IMR-90 (cell line): ENCODE measurements around the gene C3. TPM values are rescaled to one million over a fixed set of nuclear protein-coding genes. Genes with fewer than 3 reads are reported as not detected.

ENCODE experiments used
- ATAC-seq: fragments of 200-7000 bp; cut with Tn5 transposase; 2 replicates; pipeline ENCODE4 v1.9.1; 2020; ENCODE audit warnings: low read depth, mild to moderate bottlenecking, moderate library complexity
- BruUV-seq: library from RNA; stranded (reverse); fragments of 400-500 nt; replicated peaks from 2 replicates; lab custom pipeline; 2021; lab: Mats Ljungman, UMichigan
- CTCF ChIA-PET: fragments of 300-600 bp; formaldehyde crosslinking; extraction: SDS; loops from one replicate; lab custom pipeline; 2021; ENCODE audit warnings: antibody characterized with exemption; lab: Yijun Ruan, JAX
- POLR2A ChIA-PET: fragments of 300-600 bp; sonication (Branson Sonifier 250); formaldehyde crosslinking; loops from one replicate; lab custom pipeline; 2022; ENCODE audit warnings: antibody characterized with exemption; ENCODE audit not compliant: unreplicated experiment; lab: Charles Lee
- DNase-seq: peaks from one replicate; pipeline ENCODE4 v3.0.0; 2013
- H2AFZ ChIP-seq: replicated peaks from 2 replicates; pipeline ENCODE3; 2013; ENCODE audit warnings: low read length, mild to moderate bottlenecking; ENCODE audit not compliant: poor library complexity
- H2AK5ac ChIP-seq: 2 replicates; pipeline ENCODE4 v1.6.1; 2013; ENCODE audit warnings: low read depth, low read length, inconsistent platforms
- H2AK9ac ChIP-seq: replicated peaks from 2 replicates; pipeline ENCODE3; 2013; ENCODE audit warnings: mild to moderate bottlenecking, low read depth, low read length, moderate library complexity; ENCODE audit not compliant: poor library complexity
- H2BK120ac ChIP-seq: 2 replicates; pipeline ENCODE4 v1.6.1; 2013; ENCODE audit warnings: low read depth, low read length, inconsistent platforms
- H2BK15ac ChIP-seq: 3 replicates; pipeline ENCODE4 v1.6.1; 2013; ENCODE audit warnings: low read depth, low read length, inconsistent platforms
- H2BK20ac ChIP-seq: 2 replicates; pipeline ENCODE4 v1.6.1; 2013; ENCODE audit warnings: low read depth, mild to moderate bottlenecking, inconsistent platforms, low read length, moderate library complexity
- H2BK5ac ChIP-seq: 2 replicates; pipeline ENCODE4 v1.6.1; 2013; ENCODE audit warnings: mild to moderate bottlenecking, low read depth, low read length, inconsistent platforms; ENCODE audit not compliant: poor library complexity, severe bottlenecking
- H3K14ac ChIP-seq: replicated peaks from 2 replicates; pipeline ENCODE4 v1.6.1; 2013; ENCODE audit warnings: low read depth, low read length, inconsistent platforms
- H3K18ac ChIP-seq: 2 replicates; pipeline ENCODE4 v1.6.1; 2013; ENCODE audit warnings: low read depth, low read length, control low read depth
- H3K23ac ChIP-seq: 2 replicates; pipeline ENCODE4 v1.6.1; 2013; ENCODE audit warnings: low read depth, low read length, inconsistent platforms
- H3K27ac ChIP-seq: 2 replicates; pipeline ENCODE4 v1.5.1; 2013; ENCODE audit warnings: mild to moderate bottlenecking, control low read depth, low read length; ENCODE audit not compliant: insufficient read depth
- H3K27me3 ChIP-seq: 2 replicates; pipeline ENCODE4 v1.6.1; 2013; ENCODE audit warnings: low read length; ENCODE audit not compliant: control insufficient read depth, insufficient read depth
- H3K36me3 ChIP-seq: 2 replicates; pipeline ENCODE4 v1.6.1; 2013; ENCODE audit warnings: low read length, mixed read lengths; ENCODE audit not compliant: control insufficient read depth, insufficient read depth
- H3K4ac ChIP-seq: 2 replicates; pipeline ENCODE4 v1.6.1; 2013; ENCODE audit warnings: low read depth, low read length, inconsistent platforms
- H3K4me1 ChIP-seq: 2 replicates; pipeline ENCODE4 v1.6.1; 2013; ENCODE audit warnings: low read length, mixed read lengths; ENCODE audit not compliant: control insufficient read depth, insufficient read depth
- H3K4me2 ChIP-seq: 2 replicates; pipeline ENCODE4 v1.6.1; 2013; ENCODE audit warnings: low read depth, mild to moderate bottlenecking, control low read depth, low read length, moderate library complexity
- H3K4me3 ChIP-seq: 2 replicates; pipeline ENCODE4 v1.5.1; 2013; ENCODE audit warnings: low read depth, mild to moderate bottlenecking, control low read depth, low read length, moderate library complexity; ENCODE audit not compliant: insufficient read depth
- H3K56ac ChIP-seq: 2 replicates; pipeline ENCODE4 v1.6.1; 2013; ENCODE audit warnings: low read length, inconsistent platforms; ENCODE audit not compliant: insufficient read depth; ENCODE audit errors: extremely low read depth
- H3K79me1 ChIP-seq, 2 experiments: 2 replicates each; pipeline ENCODE4 v1.6.1; 2013; ENCODE audit warnings: low read length in 2 of 2, inconsistent platforms in 1 of 2, low read depth in 1 of 2
- H3K9ac ChIP-seq: 2 replicates; pipeline ENCODE4 v1.6.1; 2013; ENCODE audit warnings: low read depth, low read length, control low read depth
- H3K9me1 ChIP-seq: 2 replicates; pipeline ENCODE4 v1.6.1; 2013; ENCODE audit warnings: low read length, inconsistent platforms; ENCODE audit not compliant: insufficient read depth
- H3K9me3 ChIP-seq: 2 replicates; pipeline ENCODE4 v1.6.1; 2013; ENCODE audit warnings: low read length; ENCODE audit not compliant: control insufficient read depth, insufficient read depth
- H4K20me1 ChIP-seq: 2 replicates; pipeline ENCODE4 v1.6.1; 2013; ENCODE audit warnings: low read length, inconsistent platforms; ENCODE audit not compliant: insufficient read depth
- H4K5ac ChIP-seq: 2 replicates; pipeline ENCODE4 v1.6.1; 2013; ENCODE audit warnings: mild to moderate bottlenecking, low read depth, low read length, control low read depth
- H4K8ac ChIP-seq, 2 experiments: 2 replicates each; pipeline ENCODE4 v1.6.1; 2013; ENCODE audit warnings: low read depth in 2 of 2, low read length in 2 of 2, control low read depth in 1 of 2, inconsistent platforms in 1 of 2
- H4K91ac ChIP-seq: 2 replicates; pipeline ENCODE4 v1.6.1; 2013; ENCODE audit warnings: low read depth, low read length, inconsistent platforms; ENCODE audit not compliant: insufficient read depth
- BHLHE40 ChIP-seq: fragments of 150-350 bp; IDR thresholded peaks from 2 replicates; pipeline ENCODE4 v1.6.1; 2016; ENCODE audit warnings: mild to moderate bottlenecking, low read depth, low read length
- CEBPB ChIP-seq: IDR thresholded peaks from 2 replicates; pipeline ENCODE4 v1.6.1; 2012; ENCODE audit warnings: low read depth, low read length, improper control_type of control experiment
- CHD1 ChIP-seq: IDR thresholded peaks from 2 replicates; pipeline ENCODE4 v1.6.1; 2012; ENCODE audit warnings: low read depth, low read length, improper control_type of control experiment
- FOS ChIP-seq: fragments of 150-350 bp; IDR thresholded peaks from 2 replicates; pipeline ENCODE4 v1.6.1; 2016; ENCODE audit warnings: low read depth, low read length
- MAFK ChIP-seq: IDR thresholded peaks from 2 replicates; pipeline ENCODE4 v1.6.1; 2012; ENCODE audit warnings: low read depth, low read length, improper control_type of control experiment
- MAZ ChIP-seq: IDR thresholded peaks from 2 replicates; pipeline ENCODE4 v1.6.1; 2012; ENCODE audit warnings: low read depth, mild to moderate bottlenecking, low read length, improper control_type of control experiment, moderate library complexity, borderline replicate concordance
- NFE2L2 ChIP-seq: fragments of 150-350 bp; IDR thresholded peaks from 2 replicates; pipeline ENCODE4 v1.6.1; 2016; ENCODE audit warnings: low read depth, mild to moderate bottlenecking, low read length
- RFX5 ChIP-seq: IDR thresholded peaks from 2 replicates; pipeline ENCODE4 v1.8.0; 2012; ENCODE audit warnings: low read depth, mild to moderate bottlenecking, low read length, moderate library complexity
- SMC3 ChIP-seq: fragments of 150-350 bp; IDR thresholded peaks from 2 replicates; pipeline ENCODE4 v1.6.1; 2016; ENCODE audit warnings: low read depth, mild to moderate bottlenecking, antibody characterized with exemption, low read length, moderate library complexity
- WGBS, 2 experiments: methylation state at CpG; one replicate each; pipeline versions ENCODE4 v1.1.5 to v1.1.7; 2013; ENCODE audit warnings: missing lambda C conversion rate in 2 of 2; ENCODE audit not compliant: insufficient read length in 1 of 2; ENCODE audit errors: extremely low coverage in 2 of 2; 5-methylcytosine and 5-hydroxymethylcytosine counted together
- dilution Hi-C: fragments of 300-500 bp; cut with HindIII; formaldehyde crosslinking; loops from one replicate; pipeline ENCODE4 v1.14.3; 2018; ENCODE audit warnings: low sequenced_read_pairs; ENCODE audit not compliant: unreplicated experiment
- in situ Hi-C: fragments of 300-500 bp; cut with MboI; formaldehyde crosslinking; loops from 3 replicates; pipeline ENCODE4 v1.14.3; 2019; ENCODE audit warnings: low sequenced_read_pairs, inconsistent platforms, mixed read lengths
- intact Hi-C: fragments of 100-400 bp; cut with micrococcal nuclease; formaldehyde crosslinking; loops from 2 replicates; pipeline ENCODE4 v1.10.0; 2022
- polyA plus RNA-seq, 3 experiments: library from polyadenylated mRNA; depleted of rRNA; stranded (reverse); fragments of >200 nt; gene quantifications; 2 replicates each; pipeline ENCODE4 v1.2.3, GENCODE V29; 2012; ENCODE audit warnings: low replicate concordance in 1 of 3
- total RNA-seq: library from RNA; depleted of rRNA; stranded (reverse); fragments of >200 nt; gene quantifications from 2 replicates; pipeline ENCODE4 v1.2.3, GENCODE V29; 2012
- TF ChIP-seq, protein P1 (sequence below): fragments of 150-350 bp; IDR thresholded peaks from 2 replicates; pipeline ENCODE4 v1.6.1; 2017; ENCODE audit warnings: mild to moderate bottlenecking, antibody characterized with exemption, low read length, low read depth
- TF ChIP-seq, protein P2 (sequence below): fragments of 150-350 bp; IDR thresholded peaks from 2 replicates; pipeline ENCODE4 v1.6.1; 2016; ENCODE audit warnings: low read depth, mild to moderate bottlenecking, low read length, moderate library complexity, borderline replicate concordance
- TF ChIP-seq, protein P3 (sequence below): conservative IDR thresholded peaks from 2 replicates; pipeline ENCODE4 v1.5.1; 2012; ENCODE audit warnings: mild to moderate bottlenecking, low read depth, low read length, improper control_type of control experiment

Gene C3
- total and polyA plus RNA-seq, 2 of the 4 experiments (the other 2 are of a cell fraction), result 0.36 TPM; not detected in 1

- Histone ChIP-seq H3K56ac (no peak overlapping the region), H3K27me3 (no peaks in the 10 kb centered on the region), H3K4ac (no peak overlapping the region), H4K91ac (no peak overlapping the region), H3K79me1 (peaks cover 3 to 6% of the 10 kb centered on the region in 2 experiments; a peak in 3 of 4 replicates), H3K4me1 (no peaks in the 10 kb centered on the region), H3K9me1 (no peaks in the 10 kb centered on the region), H4K8ac (no peak overlapping the region), H2BK20ac (no peak overlapping the region), H2AK5ac (no peak overlapping the region), H3K27ac (no peak overlapping the region), H3K23ac (no peak overlapping the region), H3K14ac (no peak overlapping the region), H3K18ac (no peak overlapping the region), H3K9me3 (no peaks in the 10 kb centered on the region), H4K5ac (no peak overlapping the region), H2BK5ac (no peak overlapping the region), H4K20me1 (no peaks in the 10 kb centered on the region), H3K4me3 (no peak overlapping the region), H3K36me3 (peaks cover 37% of the 10 kb centered on the region), H2BK120ac (no peak overlapping the region), H3K4me2 (no peak overlapping the region), H2BK15ac (no peak overlapping the region), H2AK9ac (peak overlapping the region; percentile 81), H3K9ac (no peak overlapping the region), H2AFZ (no peak overlapping the region)
- WGBS, 2 experiments, result 69% methylated on average over 25 of the region's 50 CpGs; no CpG with 5 or more reads in 1 of the 2 experiments
- no peak for DNase-seq
- no peak for ATAC-seq
- POLR2A ChIA-PET, result no interaction called here
- in situ Hi-C loops, result no loop called here
- BruUV-seq, result no TSS peak
- dilution Hi-C loops, result no loop called here
- CTCF ChIA-PET, result no interaction called here
- TF ChIP-seq SMC3 (no peak), CEBPB (no peak), BHLHE40 (no peak), CHD1 (no peak), FOS (no peak), RFX5 (no peak), MAZ (no peak), MAFK (no peak), NFE2L2 (no peak)
- TF ChIP-seq, protein P1, sequence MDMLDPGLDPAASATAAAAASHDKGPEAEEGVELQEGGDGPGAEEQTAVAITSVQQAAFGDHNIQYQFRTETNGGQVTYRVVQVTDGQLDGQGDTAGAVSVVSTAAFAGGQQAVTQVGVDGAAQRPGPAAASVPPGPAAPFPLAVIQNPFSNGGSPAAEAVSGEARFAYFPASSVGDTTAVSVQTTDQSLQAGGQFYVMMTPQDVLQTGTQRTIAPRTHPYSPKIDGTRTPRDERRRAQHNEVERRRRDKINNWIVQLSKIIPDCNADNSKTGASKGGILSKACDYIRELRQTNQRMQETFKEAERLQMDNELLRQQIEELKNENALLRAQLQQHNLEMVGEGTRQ, result no peak
- TF ChIP-seq, protein P2, sequence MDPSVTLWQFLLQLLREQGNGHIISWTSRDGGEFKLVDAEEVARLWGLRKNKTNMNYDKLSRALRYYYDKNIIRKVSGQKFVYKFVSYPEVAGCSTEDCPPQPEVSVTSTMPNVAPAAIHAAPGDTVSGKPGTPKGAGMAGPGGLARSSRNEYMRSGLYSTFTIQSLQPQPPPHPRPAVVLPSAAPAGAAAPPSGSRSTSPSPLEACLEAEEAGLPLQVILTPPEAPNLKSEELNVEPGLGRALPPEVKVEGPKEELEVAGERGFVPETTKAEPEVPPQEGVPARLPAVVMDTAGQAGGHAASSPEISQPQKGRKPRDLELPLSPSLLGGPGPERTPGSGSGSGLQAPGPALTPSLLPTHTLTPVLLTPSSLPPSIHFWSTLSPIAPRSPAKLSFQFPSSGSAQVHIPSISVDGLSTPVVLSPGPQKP, result no peak
- TF ChIP-seq, protein P3, sequence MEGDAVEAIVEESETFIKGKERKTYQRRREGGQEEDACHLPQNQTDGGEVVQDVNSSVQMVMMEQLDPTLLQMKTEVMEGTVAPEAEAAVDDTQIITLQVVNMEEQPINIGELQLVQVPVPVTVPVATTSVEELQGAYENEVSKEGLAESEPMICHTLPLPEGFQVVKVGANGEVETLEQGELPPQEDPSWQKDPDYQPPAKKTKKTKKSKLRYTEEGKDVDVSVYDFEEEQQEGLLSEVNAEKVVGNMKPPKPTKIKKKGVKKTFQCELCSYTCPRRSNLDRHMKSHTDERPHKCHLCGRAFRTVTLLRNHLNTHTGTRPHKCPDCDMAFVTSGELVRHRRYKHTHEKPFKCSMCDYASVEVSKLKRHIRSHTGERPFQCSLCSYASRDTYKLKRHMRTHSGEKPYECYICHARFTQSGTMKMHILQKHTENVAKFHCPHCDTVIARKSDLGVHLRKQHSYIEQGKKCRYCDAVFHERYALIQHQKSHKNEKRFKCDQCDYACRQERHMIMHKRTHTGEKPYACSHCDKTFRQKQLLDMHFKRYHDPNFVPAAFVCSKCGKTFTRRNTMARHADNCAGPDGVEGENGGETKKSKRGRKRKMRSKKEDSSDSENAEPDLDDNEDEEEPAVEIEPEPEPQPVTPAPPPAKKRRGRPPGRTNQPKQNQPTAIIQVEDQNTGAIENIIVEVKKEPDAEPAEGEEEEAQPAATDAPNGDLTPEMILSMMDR, result no peak
- intact Hi-C loops, result no loop called here
Observed at GRCh38 chr19:6752256-6753177, 32.1 kb upstream of the C3 start.
